HG03135 (cell line): ENCODE results near the gene GPR18.
A peak's percentile ranks its signal among the peaks of the same experiment; 100 is the strongest.

Source experiments
- ATAC-seq: cut with Tn5 transposase; IDR thresholded peaks from one replicate; pipeline ENCODE4 v1.9.1; 2021; ENCODE audit warnings: mild to moderate bottlenecking, moderate library complexity; ENCODE audit not compliant: unreplicated experiment

GPR18 gene

GRCh38 chr13:99258210-99258860 lies at the start of gene GPR18:
Gene GPR18 (minus strand): TSS chr13:99258379. CDS start chr13:99255872, 2,507 bp downstream.
- peak; percentile 88 for ATAC-seq

GRCh38 chr13:99307648-99308339 lies 49.6 kb upstream of the GPR18 start:
- no peak for ATAC-seq

- ATAC-seq = peak; percentile 67
These were observed 49.1 kb upstream of the GPR18 start, which contains the start of gene GPR183 for GRCh38 chr13:99307247-99307646. Gene GPR183 (minus strand): TSS chr13:99307399. CDS start chr13:99296145, 11,254 bp downstream.

- ATAC-seq = no peak
These were observed 47.4 kb upstream of the GPR18 start for GRCh38 chr13:99305566-99305965.

GRCh38 chr13:99305158-99305557 lies 47.0 kb upstream of the GPR18 start:
- no peak for ATAC-seq

GRCh38 chr13:99304541-99304940 lies 46.4 kb upstream of the GPR18 start:
- ATAC-seq = no peak

- ATAC-seq = no peak
These were observed 45.8 kb upstream of the GPR18 start for GRCh38 chr13:99303863-99304521.

- ATAC-seq = no peak
These were observed 44.7 kb upstream of the GPR18 start for GRCh38 chr13:99302637-99303505.

GRCh38 chr13:99301913-99302636 lies 43.9 kb upstream of the GPR18 start:
- ATAC-seq = no peak

- no peak for ATAC-seq
These were observed 43.1 kb upstream of the GPR18 start for GRCh38 chr13:99301056-99301838.

- no peak for ATAC-seq
These were observed 41.8 kb upstream of the GPR18 start for GRCh38 chr13:99299920-99300341.

- no peak for ATAC-seq
These were observed 41.2 kb upstream of the GPR18 start for GRCh38 chr13:99299256-99299919.

- no peak for ATAC-seq
These were observed 39.9 kb upstream of the GPR18 start for GRCh38 chr13:99298056-99298455.

GRCh38 chr13:99297331-99297730 lies 39.2 kb upstream of the GPR18 start:
- ATAC-seq = no peak

- peak; percentile 60 for ATAC-seq
These were observed 38.2 kb upstream of the GPR18 start for GRCh38 chr13:99296398-99296797.

- no peak for ATAC-seq
These were observed 37.5 kb upstream of the GPR18 start for GRCh38 chr13:99295488-99296252.

GRCh38 chr13:99294958-99295357 lies 36.8 kb upstream of the GPR18 start:
- no peak for ATAC-seq

GRCh38 chr13:99294198-99294597 lies 36.0 kb upstream of the GPR18 start:
- no peak for ATAC-seq
